ENCODE data around the gene NSFL1C. TPM values are rescaled to one million over a fixed set of nuclear protein-coding genes. Genes with fewer than 3 reads are reported as not detected.

The NSFL1C gene
- polyA plus RNA-seq, 1 of the 3 experiments (the other 2 are of a cell fraction): 45.9 TPM

GRCh38 chr20:1420066-1420465 is 46.6 kb downstream of the NSFL1C start:
- H2AFZ ChIP-seq (ENCODE audit: low read depth): no peak overlapping the region
- H3K79me2 ChIP-seq (ENCODE audit: insufficient read depth): no peaks in the 10 kb centered on the region
- DNase-seq: no peak
- no peak overlapping the region for H3K9ac ChIP-seq
- CTCF ChIA-PET: interaction anchor here (1.5 kb wide), 1 partner anchor 22 kb away, joined by 3 read pairs; no protein-coding TSS in a partner anchor
- H3K4me3 ChIP-seq (ENCODE audit: low read depth in 2 of 2, low read length in 1 of 2): no peak overlapping the region
- WGBS (ENCODE audit: low lambda C conversion rate): 81% methylated on average over 4 of the region's 4 CpGs
- no peak overlapping the region for H3K27ac ChIP-seq (ENCODE audit: low read depth in 2 of 2, low read length in 1 of 2)
- POLR2A ChIA-PET: no interaction called here
- no peak for TF ChIP-seq IRF3 (IDR thresholded peaks at IDR 0.05; ENCODE audit: low read depth, low read length)
- no peak for TF ChIP-seq JUND (IDR thresholded peaks at IDR 0.05)
- TF ChIP-seq, protein P1, sequence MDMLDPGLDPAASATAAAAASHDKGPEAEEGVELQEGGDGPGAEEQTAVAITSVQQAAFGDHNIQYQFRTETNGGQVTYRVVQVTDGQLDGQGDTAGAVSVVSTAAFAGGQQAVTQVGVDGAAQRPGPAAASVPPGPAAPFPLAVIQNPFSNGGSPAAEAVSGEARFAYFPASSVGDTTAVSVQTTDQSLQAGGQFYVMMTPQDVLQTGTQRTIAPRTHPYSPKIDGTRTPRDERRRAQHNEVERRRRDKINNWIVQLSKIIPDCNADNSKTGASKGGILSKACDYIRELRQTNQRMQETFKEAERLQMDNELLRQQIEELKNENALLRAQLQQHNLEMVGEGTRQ (IDR thresholded peaks at IDR 0.05; ENCODE audit: borderline replicate concordance, low read depth, low read length): no peak
- no peak for TF ChIP-seq GATA2 (CRISPR knock-in tag; IDR thresholded peaks at IDR 0.05)
- TF ChIP-seq RFX5 (IDR thresholded peaks at IDR 0.05; ENCODE audit: low read length): no peak
- TF ChIP-seq POLR2AphosphoS5 (IDR thresholded peaks at IDR 0.05; ENCODE audit: low read depth, low read length): no peak
- no peak overlapping the region for H3K4me2 ChIP-seq
- H4K20me1 ChIP-seq (ENCODE audit: insufficient read depth): no peaks in the 10 kb centered on the region
- H3F3A ChIP-seq (replicated peaks; ENCODE audit: insufficient read depth): peaks cover 24% of the 10 kb centered on the region
- no peaks in the 10 kb centered on the region for H3K9me3 ChIP-seq
- no peaks in the 10 kb centered on the region for H3K27me3 ChIP-seq (ENCODE audit: insufficient read depth)
- no peaks in the 10 kb centered on the region for H3K9me2 ChIP-seq
- no peaks in the 10 kb centered on the region; a peak in 1 of 4 replicates for H3K4me1 ChIP-seq (ENCODE audit: control insufficient read depth in 1 of 2, insufficient read depth in 2 of 2, low read depth in 1 of 2, low read length in 1 of 2)
- no peaks in the 10 kb centered on the region for H3K36me3 ChIP-seq (replicated peaks in 1 of 2; ENCODE audit: control insufficient read depth in 1 of 2, insufficient read depth in 2 of 2, low read length in 1 of 2)

- Histone ChIP-seq H4K20me1 (ENCODE audit: insufficient read depth) (no peaks in the 10 kb centered on the region), H3K9me2 (no peaks in the 10 kb centered on the region), H2AFZ (ENCODE audit: low read depth) (no peak overlapping the region; the same call in 1 of the 2 replicates), H3K4me1 (ENCODE audit: control insufficient read depth in 1 of 2, insufficient read depth in 2 of 2, low read depth in 1 of 2, low read length in 1 of 2) (no peaks in the 10 kb centered on the region; a peak in 2 of 4 replicates), H3K4me3 (ENCODE audit: low read depth in 2 of 2, low read length in 1 of 2) (no peak overlapping the region), H3K27me3 (ENCODE audit: insufficient read depth) (no peaks in the 10 kb centered on the region), H3K9me3 (no peaks in the 10 kb centered on the region), H3K79me2 (ENCODE audit: insufficient read depth) (no peaks in the 10 kb centered on the region), H3K27ac (ENCODE audit: low read depth in 2 of 2, low read length in 1 of 2) (no peak overlapping the region; a peak in 1 of 4 replicates), H3K4me2 (no peak overlapping the region), H3F3A (replicated peaks; ENCODE audit: insufficient read depth) (peaks cover 29% of the 10 kb centered on the region), H3K36me3 (replicated peaks in 1 of 2; ENCODE audit: control insufficient read depth in 1 of 2, insufficient read depth in 2 of 2, low read length in 1 of 2) (no peaks in the 10 kb centered on the region), H3K9ac (no peak overlapping the region)
- CTCF ChIA-PET: interaction anchor here (1.7 kb wide), 1 partner anchor 19 kb away, joined by 5 read pairs; no protein-coding TSS in a partner anchor
- 39% methylated on average over 3 of the region's 3 CpGs for WGBS (ENCODE audit: low lambda C conversion rate)
- DNase-seq: no peak
- POLR2A ChIA-PET: no interaction called here
- TF ChIP-seq, protein P2, sequence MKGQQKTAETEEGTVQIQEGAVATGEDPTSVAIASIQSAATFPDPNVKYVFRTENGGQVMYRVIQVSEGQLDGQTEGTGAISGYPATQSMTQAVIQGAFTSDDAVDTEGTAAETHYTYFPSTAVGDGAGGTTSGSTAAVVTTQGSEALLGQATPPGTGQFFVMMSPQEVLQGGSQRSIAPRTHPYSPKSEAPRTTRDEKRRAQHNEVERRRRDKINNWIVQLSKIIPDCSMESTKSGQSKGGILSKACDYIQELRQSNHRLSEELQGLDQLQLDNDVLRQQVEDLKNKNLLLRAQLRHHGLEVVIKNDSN (IDR thresholded peaks at IDR 0.05; ENCODE audit: borderline replicate concordance, low read depth): peak; percentile 54; the same call in 1 of the 2 replicates
- no peak for TF ChIP-seq MAX (IDR thresholded peaks at IDR 0.05; ENCODE audit: low read depth)
Observed at GRCh38 chr20:1418350-1418749, 48.3 kb downstream of the NSFL1C start.
